Left cardiac atrium (tissue), 4 donors: Measurements from ENCODE around the gene FGD5. TPM values are rescaled to one million over a fixed set of nuclear protein-coding genes. Genes with fewer than 3 reads are reported as not detected.

ENCODE experiments used
- ATAC-seq, 2 donors: fragments of 200-7000 bp; cut with Tn5 transposase; one replicate each; pipeline ENCODE4 v1.9.1; 2020; ENCODE audit warnings: mild to moderate bottlenecking in 2 of 2, moderate library complexity in 2 of 2
- DNase-seq: peaks from one replicate; pipeline ENCODE4 v3.0.0-alpha.2; 2020
- intact Hi-C, 2 donors: fragments of 100-400 bp; cut with DNase I; formaldehyde crosslinking; loops; one replicate each; pipeline versions ENCODE4 v1.14.1 to v1.15.1; 2022 to 2023
- total RNA-seq, 2 donors: library from RNA; stranded (reverse); fragmentation: NEBNext Ultra II Directional; extraction: Animal tissue kit (Norgen Biotek cat#: 25700); gene quantifications; one replicate each; pipeline ENCODE4 v1.2.1, GENCODE V29; 2021
- donor health status: DM: no; HTN: yes; CAD: no.
- donor health status: DM: no; HTN: yes; CAD: no; lungs with severe emphysema.
- donor health status: DM: yes; HTN: yes; CAD: no.
- donor health status: Dilated cardiomyopathy.

The FGD5 gene
- total RNA-seq, 2 donors from 2014 or later = 19.3 to 28.7 TPM

DNA sequence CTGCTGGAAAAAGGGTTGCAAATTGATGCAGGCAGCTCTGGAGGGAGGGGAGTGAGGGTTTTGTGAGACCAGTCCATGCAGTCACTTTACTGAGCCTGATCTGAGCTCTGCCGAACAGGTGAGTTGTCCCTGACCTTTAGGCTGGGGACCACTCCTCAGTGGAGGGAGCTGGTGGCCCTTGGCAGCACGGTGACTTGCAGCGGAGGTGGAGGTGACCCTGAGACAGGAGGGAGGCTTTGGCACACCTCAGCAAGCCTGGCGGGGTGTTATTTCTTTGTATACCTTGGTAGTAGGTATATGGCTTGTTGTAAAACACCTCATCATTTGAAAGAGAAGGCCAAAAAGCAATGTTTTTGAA is 43.5 kb downstream of the FGD5 start:
- ATAC-seq = no peak
- intact Hi-C loops = loop anchor here in 1 of 2 donors (5.0 kb wide), 1 partner anchor 60 kb away; no protein-coding TSS in a partner anchor

DNA sequence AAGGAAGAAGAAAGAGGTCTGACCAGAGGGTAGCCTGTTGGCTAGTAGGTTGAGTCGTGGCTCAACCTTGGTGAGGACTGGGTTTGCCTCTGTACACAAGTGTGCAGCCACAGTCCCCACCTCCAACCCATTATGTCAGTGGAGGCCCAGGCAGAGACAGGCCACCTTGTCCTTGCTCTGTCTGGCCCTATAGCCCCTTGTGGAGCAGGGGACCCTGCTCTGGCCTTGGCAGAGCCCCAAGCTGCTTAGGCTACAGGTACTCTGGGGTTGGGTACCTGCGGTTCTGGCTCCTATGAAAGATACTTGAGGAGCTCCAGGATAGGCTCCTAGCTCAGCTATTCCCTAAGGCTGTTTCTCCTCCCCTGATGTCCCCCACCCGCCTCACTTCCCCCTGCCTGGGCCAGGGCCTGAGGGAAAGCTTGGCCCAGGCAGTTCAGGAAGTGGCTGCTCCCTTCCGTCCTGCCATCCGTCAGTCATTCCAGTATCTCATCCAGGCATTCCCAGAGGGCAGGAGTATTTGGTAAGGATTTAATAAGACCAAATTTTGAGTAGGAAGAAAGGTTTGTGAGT is 44.0 kb downstream of the FGD5 start:
- peak; percentile 17 to 66 for ATAC-seq
- intact Hi-C loops = loop anchor here in 1 of 2 donors (5.0 kb wide), 1 partner anchor 60 kb away; no protein-coding TSS in a partner anchor

More for the DNA sequence above, 43.5 kb downstream of the FGD5 start:
- DNase-seq = no peak

DNA sequence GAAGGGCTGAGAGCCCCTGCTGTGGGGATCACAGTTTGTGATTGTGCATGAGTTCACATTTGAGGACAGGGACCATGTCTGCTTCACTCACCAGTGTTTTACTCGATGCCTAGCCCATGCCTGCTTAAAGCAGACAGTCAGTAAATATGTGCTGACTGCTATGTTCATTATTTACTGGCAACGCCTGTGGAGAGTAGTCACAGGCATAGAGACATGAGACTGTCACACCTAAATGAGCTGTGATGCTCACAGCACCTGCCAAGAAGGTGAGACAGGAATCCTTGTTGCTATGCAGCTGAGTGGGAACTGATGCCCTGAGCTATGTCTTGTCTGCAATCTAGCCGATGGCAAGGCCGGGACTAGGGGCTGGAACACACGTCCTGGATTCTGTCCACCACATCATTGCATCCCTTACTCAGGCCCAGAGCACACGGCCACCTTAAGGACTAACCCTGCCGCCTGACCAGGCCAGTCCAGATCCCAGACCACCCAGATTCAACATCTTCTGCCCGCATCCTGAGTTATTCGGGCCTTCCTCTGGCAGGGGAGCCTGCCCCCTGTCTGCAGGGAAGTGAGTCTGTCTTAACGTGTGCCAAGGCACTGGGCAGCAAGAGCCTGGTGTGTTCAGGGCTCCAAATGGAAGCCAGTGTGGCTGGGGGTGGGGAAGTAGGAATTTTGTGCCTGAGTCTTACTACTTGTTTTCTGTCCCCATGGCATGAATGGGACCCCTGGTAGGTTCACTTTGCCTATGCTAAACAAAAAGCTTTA is 44.8 kb downstream of the FGD5 start:
- intact Hi-C loops = loop anchor here in 1 of 2 donors (5.0 kb wide), 1 partner anchor 61 kb away; no protein-coding TSS in a partner anchor
- DNase-seq (no peak), ATAC-seq (peak in 1 of 2 donors; percentile 20)

More for the DNA sequence above, 44.0 kb downstream of the FGD5 start:
- DNase-seq = peak; percentile 51

DNA sequence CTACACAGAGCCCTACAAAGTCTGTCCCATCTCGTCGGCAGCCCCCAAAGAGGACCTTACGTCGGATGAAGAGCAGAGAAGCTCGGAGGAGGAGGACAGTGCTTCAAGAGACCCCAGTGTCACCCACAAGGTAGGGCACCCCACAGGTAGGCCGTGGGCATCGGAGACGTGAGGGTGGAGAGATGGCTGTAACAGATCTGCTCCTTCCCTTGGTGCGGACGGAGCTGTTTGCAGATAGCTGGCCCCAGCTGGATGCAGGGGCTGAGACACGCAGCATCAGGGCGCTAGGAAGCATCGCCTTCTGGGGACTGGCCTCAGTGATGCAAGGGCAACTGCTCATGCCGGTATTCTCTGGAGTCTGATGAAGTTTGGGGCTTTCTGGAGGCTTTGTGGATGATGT is 45.4 kb downstream of the FGD5 start:
- intact Hi-C loops = loop anchor here in 1 of 2 donors (5.0 kb wide), 1 partner anchor 62 kb away; no protein-coding TSS in a partner anchor
- ATAC-seq (no peak), DNase-seq (no peak)

DNA sequence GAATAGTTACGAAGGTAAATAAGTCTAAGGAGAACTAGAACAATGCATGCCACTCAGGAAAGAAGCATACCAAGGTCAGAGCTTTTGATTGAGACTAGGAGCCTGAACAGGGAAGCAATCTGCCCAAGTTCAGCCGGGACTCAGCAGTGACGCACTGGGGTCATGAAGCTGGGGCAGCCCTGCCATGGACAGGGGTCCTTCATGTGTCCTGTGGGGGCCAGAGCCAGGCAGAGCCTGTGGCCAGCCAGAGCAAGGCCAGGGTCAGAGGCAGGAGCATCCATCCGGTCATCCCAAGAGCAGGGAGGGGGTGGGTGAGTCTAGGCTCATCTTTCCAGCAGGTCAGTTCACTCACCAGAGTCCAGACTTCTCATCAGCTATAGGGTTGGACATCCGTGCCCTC is 47.9 kb downstream of the FGD5 start:
- ATAC-seq (no peak), DNase-seq (no peak)
- intact Hi-C loops = no loop called here

DNA sequence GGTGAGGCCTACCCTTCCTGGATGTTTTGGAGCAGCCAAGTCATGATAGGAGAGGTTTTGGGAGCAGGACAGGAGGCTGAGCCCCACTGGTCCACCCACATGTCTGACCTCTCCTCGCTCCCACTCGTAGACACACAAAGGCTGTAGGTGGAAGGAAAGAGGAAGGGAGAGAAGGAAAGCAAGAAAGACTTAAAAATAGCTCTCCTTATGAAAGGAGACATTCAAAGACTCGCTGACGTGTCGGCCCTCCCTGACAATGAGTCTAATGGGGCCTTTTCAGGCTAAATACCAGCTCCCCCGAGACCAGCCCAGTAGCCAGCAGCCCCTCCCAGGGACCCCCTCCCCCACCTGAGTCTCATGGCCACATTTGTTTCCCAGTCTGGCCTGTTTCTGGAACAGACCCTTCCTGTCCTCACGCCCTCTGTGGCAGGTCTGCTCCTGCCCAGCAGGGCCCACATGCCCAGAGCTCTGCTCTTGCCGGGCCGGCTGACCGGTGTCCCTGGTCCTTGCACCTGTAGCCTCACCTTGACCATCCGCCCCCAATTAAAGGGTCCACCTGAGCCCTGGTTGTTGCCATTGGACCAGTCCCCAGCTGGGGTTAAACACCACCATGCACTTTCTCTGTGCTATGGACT is 49.3 kb downstream of the FGD5 start:
- no peak for DNase-seq
- intact Hi-C loops = no loop called here
- no peak for ATAC-seq

DNA sequence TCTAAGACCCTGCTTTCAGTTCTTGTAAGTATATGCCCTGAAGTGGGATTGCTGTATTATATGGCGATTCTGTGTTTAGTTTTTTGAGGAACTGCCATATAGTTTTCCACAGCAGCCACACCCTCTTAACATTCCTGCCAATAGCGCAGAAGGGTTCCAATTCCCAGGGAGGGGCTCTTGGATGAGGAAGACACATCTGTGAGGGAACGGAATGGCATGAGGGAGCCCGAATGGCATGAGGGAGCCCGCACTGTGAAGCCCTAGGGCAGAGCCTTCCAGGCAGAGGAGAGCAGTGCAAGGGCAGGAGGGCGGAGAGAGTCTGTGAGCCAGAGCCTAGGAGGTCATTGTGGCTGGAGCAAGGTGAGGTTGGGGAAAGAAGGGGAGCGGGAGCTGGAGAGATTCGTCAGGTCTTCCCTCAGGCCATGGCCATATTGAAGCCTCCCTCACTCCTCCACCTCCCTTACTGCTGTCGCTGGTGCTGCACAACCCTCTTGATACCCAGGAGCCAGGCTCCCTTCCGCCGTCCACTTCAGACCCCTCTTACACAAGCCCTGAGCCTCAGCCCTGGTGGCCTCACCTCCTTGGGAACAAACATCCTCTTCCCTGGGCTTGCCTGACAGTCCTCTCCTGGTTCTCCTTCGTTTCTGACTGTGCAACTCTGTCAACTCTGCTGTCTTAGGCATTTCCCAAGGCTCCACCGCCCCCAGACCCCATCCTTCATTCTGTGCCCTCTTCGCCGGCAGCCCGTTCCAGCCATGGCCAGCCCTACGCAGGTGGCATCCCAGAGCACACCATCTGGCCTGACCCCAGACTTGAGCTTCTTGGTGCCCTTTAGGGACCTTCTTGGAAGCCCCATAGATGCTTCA is 51.4 kb downstream of the FGD5 start:
- intact Hi-C loops = no loop called here
- DNase-seq (no peak), ATAC-seq (no peak)

DNA sequence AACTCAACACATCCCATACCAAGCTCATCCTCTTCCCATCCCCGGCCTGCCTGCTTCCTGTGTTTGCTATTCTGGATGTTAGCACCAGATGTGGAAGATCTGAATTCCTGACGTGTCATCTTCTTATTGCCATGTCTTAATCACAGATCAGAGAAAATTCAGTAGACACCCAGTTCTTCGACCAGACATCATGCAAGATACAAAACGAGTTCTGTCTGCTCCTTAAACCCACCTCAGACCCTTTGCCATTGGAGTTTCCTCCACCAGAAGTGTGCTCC is 52.0 kb downstream of the FGD5 start:
- intact Hi-C loops = no loop called here
- DNase-seq (no peak), ATAC-seq (no peak)

DNA sequence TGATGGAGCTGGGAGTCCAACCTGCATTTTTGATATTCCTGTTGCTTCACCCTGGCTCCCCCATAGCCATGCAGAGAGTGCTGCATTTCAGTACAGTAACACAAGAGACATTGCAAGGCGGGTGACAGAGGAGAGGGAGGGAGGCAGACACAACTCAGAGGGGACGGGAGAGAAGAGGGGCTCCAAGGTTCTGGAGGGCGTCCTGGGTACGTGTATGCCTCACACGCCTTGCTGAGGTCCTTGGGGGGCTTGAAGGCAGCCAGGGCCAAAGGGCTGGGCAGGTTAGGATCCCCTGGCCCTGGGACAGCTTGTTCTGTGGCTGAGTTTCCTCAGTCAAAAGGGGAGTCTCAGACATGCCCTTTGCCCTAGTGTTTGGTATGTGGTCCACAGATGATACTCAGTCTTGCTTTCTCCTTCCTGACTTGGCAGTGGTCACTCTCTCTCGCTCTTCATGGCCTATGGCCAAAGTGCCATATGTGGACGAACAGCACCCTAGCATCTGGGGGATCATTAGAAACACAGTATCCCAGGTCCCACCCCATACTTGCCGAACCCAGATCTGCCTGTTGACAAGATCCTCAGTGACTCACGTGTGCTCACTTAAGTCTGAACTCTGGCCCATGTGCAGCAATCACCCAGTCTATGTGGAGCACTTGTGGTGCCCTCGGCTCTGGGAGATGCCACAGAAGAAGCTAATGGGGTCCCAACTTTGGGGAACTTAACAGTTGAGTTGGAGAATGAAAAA is 52.9 kb downstream of the FGD5 start:
- intact Hi-C loops = no loop called here
- DNase-seq = no peak
- ATAC-seq = no peak

DNA sequence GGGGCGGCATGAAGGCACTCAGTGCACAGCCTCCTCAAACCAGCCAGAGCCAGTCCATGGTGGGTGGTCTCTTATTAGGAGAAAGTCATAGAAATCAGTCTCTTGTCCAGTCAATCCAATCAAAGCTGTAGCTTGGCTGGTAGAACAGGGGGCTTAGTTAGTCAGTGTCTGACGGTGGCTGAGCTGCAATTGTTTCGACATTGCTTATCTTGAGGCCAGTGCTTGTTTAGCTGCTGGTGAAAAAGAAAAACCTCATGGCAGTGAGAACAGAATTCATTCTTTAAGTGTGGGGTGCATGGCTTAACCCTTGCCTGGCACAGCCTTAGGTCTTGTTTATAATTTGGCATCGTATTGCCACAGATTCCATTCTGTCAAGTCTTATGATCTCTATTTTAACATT is 53.9 kb downstream of the FGD5 start:
- intact Hi-C loops = no loop called here
- no peak for DNase-seq

DNA sequence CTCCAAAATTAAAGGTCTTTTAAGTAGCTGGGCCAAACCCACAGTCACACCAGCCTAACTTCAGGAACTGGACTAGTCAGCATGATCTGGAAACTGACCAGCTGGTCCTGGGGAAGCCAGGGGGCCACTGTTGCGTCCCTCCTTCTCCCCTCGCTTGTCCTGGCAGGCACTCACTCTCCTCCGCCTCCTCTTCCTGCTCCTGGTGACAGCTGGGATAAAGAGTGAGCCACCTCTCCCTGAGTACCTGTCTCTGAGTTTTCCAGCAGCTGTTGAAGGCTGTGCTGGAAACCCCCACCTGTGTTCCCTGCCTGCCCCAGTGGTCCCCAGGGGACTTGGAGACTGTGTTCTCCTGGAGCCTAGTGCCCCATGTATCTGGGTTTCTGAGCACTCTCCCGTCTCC is 56.0 kb downstream of the FGD5 start:
- intact Hi-C loops = no loop called here
- peak in 1 of 2 donors; percentile 22 for ATAC-seq
- peak; percentile 35 for DNase-seq

More for the DNA sequence above, 53.9 kb downstream of the FGD5 start:
- no peak for ATAC-seq

DNA sequence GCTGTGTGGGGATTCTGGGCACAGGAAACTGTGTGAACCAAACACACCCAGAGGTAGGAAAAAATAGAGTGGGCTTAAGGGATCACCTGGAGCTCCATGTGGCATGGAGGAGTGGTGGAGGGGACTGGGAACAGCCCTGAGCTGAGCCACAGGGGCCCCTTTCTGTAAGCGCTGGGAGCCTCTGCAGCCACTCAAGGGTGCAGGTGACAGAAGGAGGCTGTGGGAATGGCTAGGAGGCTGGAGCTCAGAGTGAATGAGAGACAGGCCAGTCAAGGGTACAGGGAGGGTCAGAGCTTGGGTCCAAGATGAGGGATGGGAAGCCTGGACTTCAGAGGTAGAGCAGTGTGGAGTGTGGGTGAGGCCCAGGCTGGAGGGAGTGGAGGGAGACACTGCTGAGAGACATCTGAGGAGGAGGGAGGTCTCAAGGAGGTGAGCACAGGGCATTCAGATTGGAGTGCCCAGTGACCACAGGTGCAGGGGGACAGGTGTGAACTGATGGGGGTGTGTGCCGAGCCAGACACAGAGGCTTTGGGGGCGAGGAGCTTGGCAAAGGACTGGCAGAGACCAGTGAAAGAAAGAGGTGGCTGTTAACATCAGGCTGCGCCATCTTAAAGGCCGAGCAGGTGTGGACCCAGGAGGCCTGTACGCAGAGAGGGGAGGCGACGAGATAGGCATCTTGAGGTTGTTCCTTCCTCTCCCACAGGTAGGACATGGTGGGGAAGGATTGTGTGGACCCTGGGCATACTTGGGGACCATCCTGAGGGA is 56.8 kb downstream of the FGD5 start:
- intact Hi-C loops = no loop called here
- DNase-seq = no peak
- no peak for ATAC-seq

DNA sequence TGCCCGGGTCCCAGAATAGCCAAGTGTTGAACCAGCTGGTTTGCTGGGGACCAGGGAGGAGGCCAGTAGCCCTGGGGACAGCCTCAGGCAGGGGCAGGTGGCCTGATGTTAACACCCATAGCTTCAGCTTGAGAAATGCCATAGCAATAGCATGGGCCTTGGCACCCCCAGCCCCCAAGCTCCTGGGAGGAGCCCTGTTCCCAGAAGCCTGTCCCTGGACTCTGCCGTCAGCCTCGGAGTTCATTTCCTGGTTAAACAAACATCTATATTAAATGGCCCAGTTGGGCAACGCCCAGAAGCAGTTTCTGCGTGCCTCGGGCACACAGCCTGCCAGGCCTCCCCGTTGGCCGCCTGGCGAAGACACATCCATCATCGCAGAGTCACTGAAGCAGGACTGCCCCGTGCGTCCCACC is 58.2 kb downstream of the FGD5 start:
- peak; percentile 88 for DNase-seq
- peak; percentile 79 to 90 for ATAC-seq
- intact Hi-C loops = no loop called here

DNA sequence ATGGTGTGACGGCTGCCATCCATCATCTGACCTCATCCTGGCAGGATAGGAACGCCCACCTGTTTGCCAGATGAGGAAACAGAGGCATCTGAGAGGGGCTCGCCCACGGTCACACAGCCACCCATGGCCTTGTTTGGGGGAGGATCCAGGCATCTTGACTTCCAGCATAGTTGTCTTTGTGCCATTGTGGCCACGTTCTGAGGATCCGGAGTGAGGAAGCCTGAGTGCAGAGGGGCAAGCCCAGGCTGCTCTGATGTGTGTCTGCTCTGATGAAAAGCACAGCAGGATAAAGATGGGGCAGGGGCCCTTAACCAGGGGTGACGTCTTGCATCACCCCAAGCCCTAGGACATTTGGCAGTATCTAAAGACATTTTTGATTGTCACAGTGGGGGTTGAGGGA is 58.7 kb downstream of the FGD5 start:
- intact Hi-C loops = no loop called here

DNA sequence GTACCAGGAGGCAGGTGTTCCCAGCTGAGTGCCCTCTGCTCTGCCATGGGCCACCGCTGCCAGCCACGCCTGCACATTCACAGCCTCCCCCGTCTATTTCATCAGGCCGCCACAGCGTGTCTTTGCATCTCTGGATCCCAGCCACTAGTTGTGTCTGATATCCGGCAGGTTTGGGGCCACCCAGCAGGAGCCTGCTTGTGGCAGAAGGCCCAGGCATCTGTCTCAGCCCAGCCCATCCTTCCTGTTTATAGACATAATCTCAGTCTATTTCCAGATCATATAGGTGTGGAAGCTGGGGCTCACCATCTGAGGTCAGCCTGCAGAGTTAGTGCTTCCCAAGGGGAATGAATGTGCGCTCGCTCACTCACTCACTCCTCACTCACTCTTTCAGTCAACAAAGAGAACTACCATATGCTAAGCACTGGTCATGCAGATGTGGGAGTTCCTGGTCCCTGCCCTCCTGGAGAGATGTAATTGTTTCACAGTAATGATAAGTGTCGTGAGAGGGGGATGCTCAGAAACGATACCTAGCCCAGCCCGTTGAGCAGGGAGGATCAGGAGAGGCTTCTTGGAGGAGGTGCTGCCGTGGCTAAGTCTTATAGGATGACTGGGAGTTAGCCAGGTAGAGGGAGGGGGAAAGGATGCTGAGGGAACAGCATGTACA is 60.6 kb downstream of the FGD5 start:
- DNase-seq = peak; percentile 54
- intact Hi-C loops = no loop called here

More for the DNA sequence above, 58.7 kb downstream of the FGD5 start:
- ATAC-seq = no peak
- DNase-seq = no peak

DNA sequence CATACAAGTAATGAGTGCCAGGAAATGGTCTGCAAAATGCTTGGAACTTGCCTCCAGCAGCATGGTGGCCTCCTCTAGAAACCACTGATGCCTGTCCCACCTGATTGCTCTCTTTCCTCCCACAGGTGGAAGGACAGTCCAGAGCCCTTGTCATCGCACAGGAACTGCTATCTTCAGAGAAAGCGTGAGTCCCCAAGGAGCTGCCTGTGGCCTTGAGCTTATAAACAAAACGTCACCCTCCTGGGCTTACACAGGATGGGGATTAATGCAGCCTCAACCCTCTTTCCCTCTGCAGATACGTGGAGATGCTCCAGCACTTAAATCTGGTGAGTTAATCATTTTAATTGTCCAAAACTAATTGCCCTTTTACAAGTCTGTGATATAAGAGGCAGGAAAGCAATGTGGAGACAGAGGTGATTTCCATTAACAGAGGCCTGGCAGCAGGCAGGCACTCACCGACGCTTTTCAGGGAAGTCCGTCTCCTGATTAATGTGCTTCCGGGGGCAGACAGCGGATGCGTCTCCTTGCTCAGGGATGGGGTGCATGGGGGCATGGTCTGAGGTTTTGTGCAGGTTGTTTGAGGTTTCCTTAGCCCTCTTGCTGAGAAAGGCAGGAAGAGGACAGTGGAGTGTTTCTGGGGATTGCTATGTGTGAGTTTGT is 61.8 kb downstream of the FGD5 start:
- no peak for ATAC-seq
- intact Hi-C loops = no loop called here
- no peak for DNase-seq

More for the DNA sequence above, 60.6 kb downstream of the FGD5 start:
- peak; percentile 19 to 38 for ATAC-seq

DNA sequence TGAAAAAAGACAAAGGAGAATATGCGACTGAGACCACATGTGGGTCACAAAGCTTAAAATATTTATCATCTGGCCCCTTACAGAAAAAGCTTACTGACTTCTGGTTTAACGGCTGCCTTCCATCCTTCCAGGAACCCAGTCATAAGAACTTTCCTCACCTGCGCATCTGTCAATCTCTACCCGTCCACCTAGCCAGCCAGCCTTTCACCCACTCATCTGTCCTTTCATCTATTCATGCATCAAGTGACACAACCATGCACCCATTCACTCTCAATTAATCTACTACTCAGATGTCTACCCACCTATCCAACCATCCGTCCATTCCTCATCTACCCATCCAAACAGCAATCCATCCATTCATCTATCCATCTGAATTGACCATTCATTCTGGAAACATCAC is 64.5 kb downstream of the FGD5 start:
- intact Hi-C loops = no loop called here
- DNase-seq (no peak), ATAC-seq (no peak)
